GM21423 (cell line): Measurements from ENCODE around the gene SIX3.

Source experiments
- ATAC-seq: cut with Tn5 transposase; IDR thresholded peaks from one replicate; pipeline ENCODE4 v1.9.1; 2021; ENCODE audit warnings: mild to moderate bottlenecking, moderate library complexity; ENCODE audit not compliant: unreplicated experiment

SIX3 gene

GRCh38 chr2:44980751-44981713, 39.5 kb downstream of the SIX3 start:
- ATAC-seq = no peak

DNA sequence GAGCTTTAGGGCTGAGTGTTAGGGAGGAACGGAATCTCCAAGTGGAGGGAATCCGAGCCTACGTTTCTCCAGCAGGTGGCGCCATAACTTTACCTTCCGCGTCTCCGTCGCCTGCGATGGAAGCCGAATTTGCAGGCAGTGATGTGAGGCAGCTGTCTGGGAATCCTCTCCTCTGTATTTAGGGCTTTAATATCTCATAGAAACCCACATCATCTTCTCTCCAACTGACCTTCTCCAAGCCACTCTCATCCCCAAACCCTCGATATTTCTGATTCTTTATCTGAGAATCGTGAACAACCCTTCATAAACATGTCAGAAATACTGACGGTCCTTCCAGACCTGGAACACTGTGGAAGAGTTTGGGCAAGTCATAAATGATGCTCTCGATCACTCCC, 40.2 kb downstream of the SIX3 start:
- no peak for ATAC-seq

- ATAC-seq = no peak
Observed at GRCh38 chr2:44983836-44984604, 42.5 kb downstream of the SIX3 start.

DNA sequence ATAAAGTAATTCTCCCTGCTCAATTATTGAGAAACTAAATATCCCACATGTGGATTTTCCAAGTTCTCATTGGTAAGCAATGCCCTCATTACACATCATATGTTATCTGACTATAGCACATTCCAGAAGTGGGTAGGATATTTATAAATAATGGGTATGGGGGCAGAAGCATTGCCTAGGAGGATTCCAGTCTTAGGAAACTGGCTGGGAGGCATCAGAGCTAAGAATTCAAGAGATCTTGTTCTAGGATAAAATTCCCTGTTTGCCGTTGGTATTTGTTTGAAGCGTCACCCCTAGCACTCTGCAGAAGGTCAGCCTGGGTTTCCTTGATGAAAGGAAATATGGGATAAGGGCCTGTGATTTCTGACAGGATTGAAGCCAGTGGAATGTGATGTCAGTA, 47.7 kb downstream of the SIX3 start:
- no peak for ATAC-seq

DNA sequence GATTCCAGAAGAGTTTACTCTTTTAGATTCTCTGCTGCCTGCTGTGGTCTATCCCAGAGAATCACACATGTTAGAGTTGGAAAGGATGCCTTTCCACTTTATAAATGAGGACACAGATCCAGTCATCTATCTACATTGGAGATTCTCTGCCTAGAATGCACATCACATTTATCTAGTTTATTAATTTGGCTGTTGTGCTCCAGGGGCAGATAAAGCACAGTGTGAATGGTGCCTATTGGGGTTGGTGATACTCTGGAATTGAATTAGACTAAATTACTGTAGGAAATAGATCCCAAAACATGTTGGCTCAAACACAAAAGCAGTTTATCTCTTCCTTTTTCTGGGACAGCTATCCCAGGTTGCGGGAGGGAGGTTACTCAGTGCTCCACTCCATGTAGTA, 52.9 kb downstream of the SIX3 start:
- no peak for ATAC-seq
